PC-3 (cell line): Measurements from ENCODE around the gene THOC5. TPM values are rescaled to one million over a fixed set of nuclear protein-coding genes. Genes with fewer than 3 reads are reported as not detected.

ENCODE experiments used
- ATAC-seq: fragments of 200-7000 bp; cut with Tn5 transposase; 2 replicates; pipeline ENCODE4 v1.9.1; 2020; ENCODE audit warnings: mild to moderate bottlenecking, moderate library complexity
- BruUV-seq: library from RNA; stranded (reverse); fragments of 400-500 nt; replicated peaks from 2 replicates; lab custom pipeline; 2021; lab: Mats Ljungman, UMichigan
- CTCF ChIA-PET: fragments of 300-600 bp; sonication (Branson Sonifier 250); formaldehyde crosslinking; loops from one replicate; lab custom pipeline; 2022; ENCODE audit warnings: antibody characterized with exemption; lab: Charles Lee
- POLR2A ChIA-PET: fragments of 300-600 bp; sonication (Branson Sonifier 250); formaldehyde crosslinking; loops from one replicate; lab custom pipeline; 2022; ENCODE audit warnings: antibody characterized with exemption; ENCODE audit not compliant: unreplicated experiment; lab: Charles Lee
- DNase-seq: peaks from one replicate; pipeline ENCODE4 v3.0.0-alpha.2; 2015
- H2AFZ ChIP-seq: fragments of 300-600 bp; sonication (generic); 2 replicates; pipeline ENCODE4 v1.6.0; 2016; ENCODE audit warnings: antibody characterized with exemption, low read length
- H3F3A ChIP-seq: fragments of 300-600 bp; sonication (generic); one replicate; pipeline ENCODE4 v1.6.0; 2017; ENCODE audit warnings: antibody characterized with exemption, low read length, control low read depth, mild to moderate bottlenecking; ENCODE audit not compliant: unreplicated experiment
- H3K27ac ChIP-seq: fragments of 300-600 bp; sonication (generic); 2 replicates; pipeline ENCODE4 v1.5.1; 2016; ENCODE audit warnings: mild to moderate bottlenecking, low read length
- H3K27me3 ChIP-seq: fragments of 300-600 bp; sonication (generic); 2 replicates; pipeline ENCODE4 v1.6.1; 2016; ENCODE audit warnings: low read length, mixed read lengths
- H3K36me3 ChIP-seq: fragments of 300-600 bp; sonication (generic); 2 replicates; pipeline ENCODE4 v1.6.1; 2016; ENCODE audit warnings: low read depth, mixed run types, low read length, mixed read lengths
- H3K4me1 ChIP-seq: fragments of 300-600 bp; sonication (generic); 2 replicates; pipeline ENCODE4 v1.5.1; 2016; ENCODE audit warnings: low read length; ENCODE audit not compliant: insufficient read depth
- H3K4me2 ChIP-seq: fragments of 300-600 bp; sonication (generic); 2 replicates; pipeline ENCODE4 v1.6.0; 2016; ENCODE audit warnings: low read length
- H3K4me3 ChIP-seq: fragments of 300-600 bp; sonication (generic); 2 replicates; pipeline ENCODE4 v1.5.1; 2016; ENCODE audit warnings: mild to moderate bottlenecking, low read length, mixed read lengths
- H3K79me2 ChIP-seq: fragments of 300-600 bp; sonication (generic); 2 replicates; pipeline ENCODE4 v1.6.1; 2017; ENCODE audit warnings: low read length, mixed read lengths
- H3K9ac ChIP-seq: fragments of 300-600 bp; sonication (generic); 2 replicates; pipeline ENCODE4 v1.6.0; 2016; ENCODE audit warnings: mild to moderate bottlenecking, low read length
- H3K9me2 ChIP-seq: fragments of 300-600 bp; sonication (generic); replicated peaks from 2 replicates; pipeline ENCODE4 v1.6.1; 2016; ENCODE audit warnings: mixed run types, low read length, mixed read lengths
- H3K9me3 ChIP-seq: fragments of 300-600 bp; sonication (generic); 2 replicates; pipeline ENCODE4 v1.6.1; 2016; ENCODE audit warnings: low read length, mixed read lengths
- H4K20me1 ChIP-seq: fragments of 300-600 bp; sonication (generic); 2 replicates; pipeline ENCODE4 v1.6.1; 2016; ENCODE audit warnings: low read length, mixed read lengths
- CTCF ChIP-seq: fragments of 300-600 bp; sonication (generic); conservative IDR thresholded peaks from 2 replicates; pipeline ENCODE4 v1.5.1; 2017; ENCODE audit warnings: antibody characterized with exemption, low read depth, mild to moderate bottlenecking, low read length
- EZH2 ChIP-seq: fragments of 300-600 bp; sonication (generic); IDR thresholded peaks from one replicate; pipeline ENCODE4 v1.6.1; 2017; ENCODE audit warnings: antibody characterized with exemption, mild to moderate bottlenecking, low read length; ENCODE audit not compliant: unreplicated experiment
- EZH2phosphoT487 ChIP-seq: fragments of 300-600 bp; sonication (generic); IDR thresholded peaks from 2 replicates; pipeline ENCODE4 v1.6.1; 2018; ENCODE audit warnings: mild to moderate bottlenecking, antibody characterized with exemption, low read length, borderline replicate concordance
- intact Hi-C: fragments of 100-400 bp; cut with micrococcal nuclease; formaldehyde crosslinking; loops from 2 replicates; pipeline ENCODE4 v1.9.0; 2023
- total RNA-seq: library from RNA; depleted of rRNA; stranded (reverse); fragments of >200 nt; gene quantifications from 2 replicates; pipeline ENCODE4 v1.2.3, GENCODE V29; 2014

THOC5 gene
- total RNA-seq, 1 experiment from 2014 or later, result 33.9 TPM

- no peaks in the 10 kb centered on the region for H3K79me2 ChIP-seq
- no peak for TF ChIP-seq CTCF
- ChIA-PET POLR2A (no interaction called here), CTCF (no interaction called here)
- no peak overlapping the region for H3K4me3 ChIP-seq
- H3K9ac ChIP-seq, result no peak overlapping the region
- intact Hi-C loops, result no loop called here
- H3K4me1 ChIP-seq, result no peaks in the 10 kb centered on the region
- H3K9me2 ChIP-seq, result no peaks in the 10 kb centered on the region
- H3F3A ChIP-seq, result no peaks in the 10 kb centered on the region
- H3K36me3 ChIP-seq, result peaks cover 18% of the 10 kb centered on the region
- ATAC-seq, result no peak
- DNase-seq, result no peak
- H4K20me1 ChIP-seq, result no peaks in the 10 kb centered on the region
- no TSS peak for BruUV-seq
- H3K27me3 ChIP-seq, result no peaks in the 10 kb centered on the region
- H3K27ac ChIP-seq, result no peak overlapping the region
- H2AFZ ChIP-seq, result no peak overlapping the region
- no peaks in the 10 kb centered on the region for H3K9me3 ChIP-seq
- H3K4me2 ChIP-seq, result no peak overlapping the region
Measured at GRCh38 chr22:29531419-29531818, 22.1 kb downstream of the THOC5 start.

GRCh38 chr22:29530716-29531115 is 22.8 kb downstream of the THOC5 start:
- DNase-seq (no peak), ATAC-seq (no peak)
- BruUV-seq, result no TSS peak
- H3K4me3 ChIP-seq, result no peak overlapping the region
- peaks cover 12% of the 10 kb centered on the region for H3K36me3 ChIP-seq
- intact Hi-C loops, result no loop called here
- POLR2A ChIA-PET, result no interaction called here
- no peaks in the 10 kb centered on the region for H3K9me2 ChIP-seq
- no peak overlapping the region for H3K4me2 ChIP-seq
- no peaks in the 10 kb centered on the region for H3K4me1 ChIP-seq
- no peaks in the 10 kb centered on the region for H3F3A ChIP-seq
- no peaks in the 10 kb centered on the region for H3K27me3 ChIP-seq
- no peaks in the 10 kb centered on the region for H3K9me3 ChIP-seq
- H4K20me1 ChIP-seq, result no peaks in the 10 kb centered on the region
- H3K79me2 ChIP-seq, result no peaks in the 10 kb centered on the region
- no peak overlapping the region for H3K27ac ChIP-seq
- no peak for TF ChIP-seq CTCF
- TF ChIP-seq EZH2phosphoT487, result no peak
- TF ChIP-seq EZH2, result no peak
- no peak overlapping the region for H3K9ac ChIP-seq
- CTCF ChIA-PET, result no interaction called here
- no peak overlapping the region for H2AFZ ChIP-seq

GRCh38 chr22:29528144-29528543 is 25.4 kb downstream of the THOC5 start:
- ChIA-PET POLR2A (no interaction called here), CTCF (no interaction called here)
- H3F3A ChIP-seq, result no peaks in the 10 kb centered on the region
- TF ChIP-seq CTCF (no peak), EZH2phosphoT487 (no peak), EZH2 (no peak)
- intact Hi-C loops, result no loop called here
- no peak overlapping the region for H3K4me3 ChIP-seq
- no peaks in the 10 kb centered on the region for H3K9me3 ChIP-seq
- no peaks in the 10 kb centered on the region for H3K9me2 ChIP-seq
- no peak for DNase-seq
- H2AFZ ChIP-seq, result no peak overlapping the region
- peaks cover 18% of the 10 kb centered on the region for H3K36me3 ChIP-seq
- no peak overlapping the region for H3K27ac ChIP-seq
- no peaks in the 10 kb centered on the region for H3K4me1 ChIP-seq
- H4K20me1 ChIP-seq, result no peaks in the 10 kb centered on the region
- no TSS peak for BruUV-seq
- no peak overlapping the region for H3K9ac ChIP-seq
- no peak for ATAC-seq
- H3K79me2 ChIP-seq, result no peaks in the 10 kb centered on the region
- no peak overlapping the region for H3K4me2 ChIP-seq
- H3K27me3 ChIP-seq, result no peaks in the 10 kb centered on the region
